Measurements from ENCODE around the gene CCR1.

CCR1 gene

GRCh38 chr3:46221938-46222337 lies 13.8 kb upstream of the CCR1 start:
- CTCF ChIA-PET, result no interaction called here
- TF ChIP-seq FEZF1 (tag by site-specific recombination; IDR thresholded peaks at IDR 0.05), result no peak
- no peak for TF ChIP-seq ZNF704 (tag by site-specific recombination; IDR thresholded peaks at IDR 0.05)
- TF ChIP-seq ZIC2 (tag by site-specific recombination; IDR thresholded peaks at IDR 0.05), result no peak
- TF ChIP-seq PRDM2 (tag by site-specific recombination; IDR thresholded peaks at IDR 0.05; ENCODE audit: borderline replicate concordance), result no peak
- TF ChIP-seq ZNF394 (tag by site-specific recombination; IDR thresholded peaks at IDR 0.05; ENCODE audit: borderline replicate concordance), result no peak
- TF ChIP-seq MEIS1 (CRISPR knock-in tag; IDR thresholded peaks at IDR 0.05; ENCODE audit: borderline replicate concordance), result no peak
- TF ChIP-seq HIC1 (tag by site-specific recombination; IDR thresholded peaks at IDR 0.05), result no peak
- no peak for TF ChIP-seq ZNF280C (tag by site-specific recombination; IDR thresholded peaks at IDR 0.05)
- TF ChIP-seq ZNF529 (tag by site-specific recombination; IDR thresholded peaks at IDR 0.05; ENCODE audit: insufficient replicate concordance), result no peak
- no peak for TF ChIP-seq ZNF146 (tag by site-specific recombination; IDR thresholded peaks at IDR 0.05)
- no peak for TF ChIP-seq ZNF133 (tag by site-specific recombination; IDR thresholded peaks at IDR 0.05)
- no peak for TF ChIP-seq WT1 (tag by site-specific recombination; IDR thresholded peaks at IDR 0.05)
- Histone ChIP-seq H3K4me3 (ENCODE audit: low read depth, low read length) (no peak overlapping the region), H3K4me1 (ENCODE audit: control insufficient read depth, insufficient read depth, low read length) (no peaks in the 10 kb centered on the region), H3K27ac (ENCODE audit: extremely low read depth, low read depth, low read length) (no peak overlapping the region), H3K36me3 (ENCODE audit: control insufficient read depth in 2 of 2, insufficient read depth in 1 of 2, low read length in 2 of 2) (no peaks in the 10 kb centered on the region), H3K9me3 (ENCODE audit: control insufficient read depth, insufficient read depth, low read depth, low read length) (no peaks in the 10 kb centered on the region)
- POLR2A ChIA-PET, result no interaction called here

- Histone ChIP-seq H3K4me3 (ENCODE audit: low read depth, low read length) (no peak overlapping the region), H3K4me1 (ENCODE audit: control insufficient read depth, insufficient read depth, low read length) (no peaks in the 10 kb centered on the region), H3K36me3 (ENCODE audit: control insufficient read depth in 2 of 2, insufficient read depth in 1 of 2, low read length in 2 of 2) (no peaks in the 10 kb centered on the region), H3K27ac (ENCODE audit: extremely low read depth, low read depth, low read length) (no peak overlapping the region), H3K9me3 (ENCODE audit: control insufficient read depth, insufficient read depth, low read depth, low read length) (no peaks in the 10 kb centered on the region)
- CTCF ChIA-PET, result no interaction called here
- TF ChIP-seq ZNF623 (tag by site-specific recombination; IDR thresholded peaks at IDR 0.05), result no peak
- TF ChIP-seq MYNN (tag by site-specific recombination; IDR thresholded peaks at IDR 0.05; ENCODE audit: borderline replicate concordance), result no peak
- POLR2A ChIA-PET, result no interaction called here
Measured at GRCh38 chr3:46221391-46221790, 13.3 kb upstream of the CCR1 start.
